SK-N-DZ (cell line): ENCODE results near the gene PLPP3. TPM values are rescaled to one million over a fixed set of nuclear protein-coding genes. Genes with fewer than 3 reads are reported as not detected.
"Not testable (repeated sequence)": the region's sequence is repeated elsewhere in the genome, so short reads cannot be mapped to it uniquely, and the experiment has no call there.

Experiments used
- DNase-seq: peaks from one replicate; pipeline ENCODE4 v3.0.0-alpha.2; 2015; ENCODE audit warnings: low spot score
- polyA plus RNA-seq, 2 experiments: library from polyadenylated mRNA; depleted of rRNA; stranded (reverse); fragments of >200 nt; gene quantifications; 2 replicates each; pipeline ENCODE4 v1.2.3, GENCODE V29; 2014

The PLPP3 gene
- 4.7 and 5.0 TPM in 2 replicates for polyA plus RNA-seq (2014; cell fraction: cytosol; rRNA removed)
- 2.2 and 2.4 TPM in 2 replicates for polyA plus RNA-seq (2014; cell fraction: nucleus; rRNA removed)

DNA sequence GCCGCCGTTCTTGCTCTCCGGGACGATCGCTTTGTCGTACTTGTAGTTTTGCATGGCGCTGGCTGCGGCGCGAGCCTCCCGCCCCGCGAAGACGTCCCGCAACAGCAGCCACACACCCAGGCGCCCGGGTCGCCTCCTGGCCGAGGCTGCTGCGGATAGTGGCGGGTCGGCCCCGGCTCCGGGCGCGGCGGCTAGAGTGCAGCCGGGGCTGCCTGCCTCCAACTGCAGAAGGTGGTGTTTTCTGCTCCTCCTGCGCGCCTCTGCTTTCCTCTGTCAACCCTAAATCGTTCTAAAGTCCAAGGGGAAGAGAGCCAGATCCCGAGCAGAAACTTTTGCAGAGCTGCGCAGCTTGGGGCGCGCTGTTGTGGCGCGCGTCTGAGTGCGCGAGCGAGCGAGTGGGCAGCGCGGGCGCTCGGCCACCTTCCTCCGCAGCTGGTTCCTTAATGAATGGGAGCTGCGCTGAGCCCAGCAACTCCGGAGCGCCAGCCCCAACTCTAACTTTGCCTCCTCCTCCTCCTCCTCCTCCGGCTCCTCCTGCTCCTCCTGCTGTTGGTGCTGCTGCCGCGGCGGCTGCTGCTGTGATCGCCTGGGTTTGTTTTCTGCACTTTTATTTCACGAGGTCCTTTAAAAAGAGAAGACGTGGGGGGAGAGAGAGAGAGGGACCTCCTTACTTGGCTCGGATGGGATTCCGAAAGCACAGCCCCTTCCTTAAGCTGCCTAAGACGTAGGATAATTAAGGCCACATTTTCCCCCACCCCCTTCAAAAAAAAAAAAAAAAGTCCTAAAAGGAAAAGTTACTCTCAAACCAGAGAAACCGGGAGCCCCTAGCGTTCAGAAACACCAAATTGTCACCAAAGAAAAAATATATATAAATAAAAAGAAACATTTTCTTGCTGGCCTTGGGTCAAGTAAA lies at the start of gene PLPP3:
TSS of gene PLPP3 (minus strand) at position 601 of the 913 bp plus-strand sequence. CDS start at position 54, 547 bp downstream.
- DNase-seq = peak; percentile 78

DNA sequence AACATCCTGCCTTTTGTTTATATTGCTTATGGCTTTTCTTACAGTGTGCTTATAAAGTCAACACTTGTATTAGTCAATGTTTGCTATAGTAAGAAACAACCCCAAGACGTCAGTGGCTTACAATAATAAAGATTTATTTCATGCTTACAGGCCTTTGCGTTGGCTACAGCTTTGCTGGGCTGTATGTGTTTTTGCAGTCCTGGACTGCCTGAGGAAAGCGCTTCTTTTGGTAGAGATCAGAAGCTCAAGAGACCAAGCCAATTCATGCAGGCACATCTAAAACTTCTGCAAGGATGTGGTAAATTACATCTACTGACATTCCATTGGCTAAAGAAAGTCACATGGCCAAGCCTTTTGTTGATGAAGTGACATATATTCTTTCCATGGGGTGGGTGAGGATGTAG lies 48.3 kb upstream of the PLPP3 start:
- no peak for DNase-seq

DNA sequence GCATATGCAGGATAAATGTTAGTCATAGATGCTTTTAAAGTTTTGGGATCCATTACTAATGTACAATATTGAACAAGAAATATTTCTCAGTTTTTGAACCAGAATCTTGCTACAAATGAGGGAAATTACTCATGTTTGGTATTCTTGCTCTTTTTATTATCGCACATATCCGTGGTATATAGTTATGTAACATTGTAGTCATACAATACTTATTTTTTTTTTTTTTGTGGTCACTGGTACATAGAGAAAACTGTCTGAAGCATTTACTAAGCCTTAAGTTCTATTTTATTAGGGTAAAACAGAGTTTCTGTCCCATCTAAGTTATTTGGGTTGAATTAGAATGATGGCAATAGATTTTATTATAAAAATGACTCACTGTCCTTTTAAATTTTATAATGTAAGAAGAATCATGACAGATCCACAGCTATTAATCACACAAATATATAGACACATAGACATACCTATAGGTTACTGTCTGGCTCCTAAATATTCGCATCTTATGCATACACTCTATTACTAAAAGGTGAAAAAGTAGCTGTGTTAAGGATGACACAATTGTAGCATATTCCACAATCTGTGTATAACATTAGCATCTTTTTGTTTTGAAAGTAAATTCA lies 47.8 kb upstream of the PLPP3 start:
- no peak for DNase-seq

DNA sequence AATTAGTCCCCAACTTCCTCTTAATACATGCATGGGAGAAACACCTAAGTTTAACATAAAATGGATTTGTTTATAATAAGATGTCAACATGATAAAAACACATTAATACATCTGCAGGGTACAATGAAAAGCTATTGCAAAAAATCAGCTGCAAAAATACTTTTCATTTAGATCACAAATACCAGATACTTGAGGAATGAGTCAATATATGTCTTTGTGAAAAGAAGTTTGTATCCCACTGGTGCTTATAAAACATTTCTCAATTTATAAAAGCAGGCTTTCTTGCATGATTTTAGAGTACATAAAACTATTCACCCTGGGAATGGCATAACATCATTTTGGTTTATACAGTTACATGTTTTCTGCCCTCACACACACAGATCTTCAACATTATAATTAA lies 47.2 kb upstream of the PLPP3 start:
- DNase-seq = no peak

DNA sequence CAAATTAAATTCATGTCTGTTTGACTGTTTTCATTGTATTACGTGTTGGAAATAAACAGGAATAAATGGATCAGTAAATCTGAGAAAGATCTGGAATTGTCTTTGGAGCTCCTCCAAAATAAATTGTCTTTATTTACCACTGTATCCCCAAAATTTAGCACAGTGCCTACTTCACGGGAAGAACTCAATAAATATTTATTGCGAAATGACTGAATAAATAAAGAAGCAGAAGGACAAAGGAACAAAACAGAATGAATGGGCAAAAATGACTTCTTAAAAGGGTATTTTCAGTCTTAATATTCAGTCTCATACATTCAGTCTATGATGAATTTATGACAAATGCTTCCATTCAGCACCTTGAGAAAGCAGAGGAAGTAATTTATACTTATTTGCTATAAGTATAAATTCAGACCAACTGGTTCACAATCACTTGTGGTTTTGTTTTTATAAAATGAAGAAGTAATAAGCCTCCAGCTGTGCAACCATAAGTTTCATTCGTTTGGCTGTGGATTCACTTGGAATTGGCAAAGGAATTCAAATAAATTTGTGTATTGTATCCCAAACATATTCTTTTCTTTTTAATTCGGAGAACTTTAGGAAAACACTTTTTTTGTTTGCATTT lies 46.6 kb upstream of the PLPP3 start:
- DNase-seq = no peak

DNA sequence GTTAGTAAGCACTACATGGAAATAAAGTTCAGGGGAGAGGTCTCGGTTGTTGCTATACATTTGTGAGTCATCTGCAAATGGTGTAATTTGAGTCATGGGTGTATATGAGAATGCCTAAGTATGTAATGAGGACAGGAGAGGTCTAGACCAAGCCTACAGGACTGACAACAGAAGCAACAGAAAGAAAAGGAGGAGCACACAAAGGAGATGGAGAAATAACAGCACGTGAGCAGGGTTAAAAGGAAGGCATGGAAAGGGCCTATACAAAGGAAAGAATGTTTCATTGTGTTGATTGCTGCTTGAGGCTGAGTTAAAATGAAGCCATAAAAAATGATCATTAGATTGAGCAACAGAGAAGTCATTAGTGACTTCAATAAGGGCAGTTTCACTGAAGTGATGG lies 37.8 kb upstream of the PLPP3 start:
- no peak for DNase-seq

DNA sequence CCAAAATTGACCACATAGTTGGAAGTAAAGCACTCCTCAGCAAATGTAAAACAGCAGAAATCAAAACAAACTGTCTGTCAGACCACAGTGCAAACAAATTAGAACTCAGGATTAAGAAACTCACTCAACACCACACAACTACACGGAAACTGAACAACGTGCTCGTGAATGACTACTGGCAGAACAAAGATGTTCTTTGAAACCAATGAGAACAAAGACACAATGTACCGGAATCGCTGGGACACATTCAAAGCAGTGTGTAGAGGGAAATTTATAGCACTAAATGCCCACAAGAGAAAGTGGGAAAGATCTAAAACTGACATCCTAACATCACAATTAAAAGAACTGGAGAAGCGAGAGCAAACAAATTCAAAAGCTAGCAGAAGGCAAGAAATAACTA lies 31.4 kb upstream of the PLPP3 start:
- DNase-seq = not testable (repeated sequence)

DNA sequence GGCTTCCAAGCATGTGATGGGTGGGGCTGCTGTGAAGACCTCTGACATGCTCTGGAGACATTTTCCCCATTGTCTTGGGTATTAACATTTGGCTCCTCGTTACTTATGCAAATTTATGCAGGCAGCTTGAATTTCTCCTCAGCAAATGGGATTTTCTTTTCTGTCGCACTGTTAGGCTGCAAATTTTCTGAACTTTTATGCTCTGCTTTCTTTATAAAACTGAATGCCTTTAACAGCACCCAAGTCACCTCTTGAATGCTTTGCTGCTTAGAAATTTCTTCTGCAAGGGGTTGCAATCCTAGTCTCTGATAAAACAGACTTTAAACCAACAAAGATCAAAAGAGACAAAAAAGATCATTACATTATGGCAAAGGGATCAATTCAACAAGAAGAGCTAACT lies 30.7 kb upstream of the PLPP3 start:
- not testable (repeated sequence) for DNase-seq

DNA sequence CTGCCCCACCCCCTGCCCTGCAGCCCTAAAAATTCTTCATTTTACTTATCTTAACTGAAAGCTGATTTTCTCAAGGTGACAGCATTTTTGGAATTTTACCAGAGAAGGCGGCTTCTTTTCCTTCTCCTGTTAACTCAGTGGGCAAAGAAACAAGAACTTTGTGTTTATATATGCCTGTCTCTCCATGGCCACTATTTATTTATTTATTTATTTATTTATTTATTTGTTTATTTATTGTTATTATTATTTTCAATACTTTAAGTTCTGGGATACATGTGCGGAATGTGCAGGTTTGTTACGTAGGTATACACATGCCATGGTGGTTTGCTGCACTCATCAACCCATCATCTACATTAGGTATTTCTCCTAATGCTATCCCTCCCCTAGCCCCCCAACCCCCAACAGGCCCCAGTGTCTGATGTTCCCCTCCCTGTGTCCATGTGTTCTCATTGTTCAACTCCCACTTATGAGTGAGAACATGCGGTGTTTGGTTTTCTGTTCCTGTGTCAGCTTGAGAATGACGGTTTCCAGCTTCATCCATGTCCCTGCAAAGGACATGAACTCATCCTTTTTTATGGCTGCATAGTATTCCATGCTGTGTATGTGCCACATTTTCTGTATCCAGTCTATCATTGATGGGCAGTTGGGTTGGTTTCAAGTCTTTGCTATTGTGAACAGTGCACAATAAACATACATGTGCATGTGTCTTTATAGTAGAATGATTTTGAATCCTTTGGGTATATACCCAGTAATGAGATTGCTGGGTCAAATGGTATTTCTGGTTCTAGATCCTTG lies 16.2 kb upstream of the PLPP3 start:
- DNase-seq = not testable (repeated sequence)

DNA sequence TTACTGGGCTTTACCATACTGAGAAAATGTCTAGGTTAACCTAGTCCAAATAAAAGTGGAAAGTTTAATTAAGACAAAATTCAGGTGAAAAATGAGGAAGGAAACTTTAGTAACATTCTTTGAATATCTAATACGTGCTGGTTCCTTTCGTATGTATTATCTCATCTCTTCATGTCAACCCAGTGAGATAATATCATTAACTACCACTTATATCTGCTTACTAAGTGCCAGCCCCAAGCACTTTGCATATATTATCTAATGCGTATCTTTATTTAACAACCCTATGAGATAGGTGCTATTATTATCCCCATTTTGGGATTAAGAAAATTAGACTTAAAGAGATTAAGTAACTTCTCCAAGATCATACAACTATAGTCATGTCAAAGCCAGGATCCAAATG lies 12.5 kb upstream of the PLPP3 start:
- no peak for DNase-seq

DNA sequence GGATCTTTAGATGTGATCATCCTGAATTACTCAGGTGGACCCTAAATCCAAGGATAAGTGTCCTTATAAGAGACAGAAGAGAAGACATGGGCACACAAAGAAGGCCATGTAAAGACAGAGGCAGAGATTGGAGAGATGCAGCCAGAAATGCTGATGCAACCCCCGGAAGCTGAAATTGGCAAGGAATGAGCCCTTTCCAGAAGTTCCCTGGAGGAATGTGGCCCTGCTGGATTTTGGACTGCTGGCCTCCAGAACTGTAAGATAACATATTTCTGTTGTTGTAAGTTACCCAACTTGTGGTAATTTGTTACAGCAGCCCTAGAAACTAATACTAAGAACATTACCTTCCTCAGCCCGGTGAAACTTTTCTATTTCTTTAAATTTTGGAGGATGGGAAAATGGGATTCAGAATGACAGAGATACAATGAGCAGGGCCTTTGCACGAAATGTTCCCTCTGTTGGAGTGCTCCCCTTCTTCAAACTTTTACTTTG lies 11.2 kb upstream of the PLPP3 start:
- DNase-seq = no peak

DNA sequence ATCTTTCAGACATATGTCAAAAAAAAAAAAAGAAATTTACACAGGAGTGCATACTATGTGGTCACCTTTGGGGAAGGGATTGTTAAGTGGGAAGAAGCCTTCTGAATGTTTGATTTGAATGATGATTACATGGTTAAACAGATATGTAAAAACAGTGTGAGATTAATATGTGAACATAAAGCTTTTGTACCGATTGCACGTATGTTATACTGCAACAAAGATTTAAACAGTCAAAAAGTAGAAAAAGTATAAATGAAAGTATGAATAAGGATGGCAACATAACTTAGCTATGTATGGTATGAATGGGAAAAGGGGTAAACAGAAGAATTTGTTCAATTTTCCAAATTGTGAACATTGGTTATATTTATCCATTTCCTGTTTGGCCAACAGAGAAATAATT lies 10.0 kb upstream of the PLPP3 start:
- DNase-seq = no peak

DNA sequence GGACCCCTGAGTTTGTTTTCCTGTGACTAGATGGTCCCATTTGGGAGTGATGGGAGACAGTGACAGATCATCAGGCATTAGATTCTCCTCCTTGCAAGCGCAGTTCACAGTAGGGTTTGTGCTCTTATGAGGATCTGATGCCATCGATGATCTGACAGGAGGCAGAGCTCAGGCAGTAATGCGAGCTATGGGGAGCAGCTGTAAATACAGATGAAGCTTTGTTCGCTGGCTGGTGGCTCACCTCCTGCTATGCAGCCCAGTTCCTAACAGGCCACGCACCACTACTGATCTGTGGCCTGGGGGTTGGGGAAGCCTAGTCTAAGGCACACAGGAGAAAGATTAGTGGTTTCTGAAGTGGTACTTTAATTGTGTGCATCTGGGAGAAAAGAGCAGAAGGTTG lies 7.1 kb upstream of the PLPP3 start:
- no peak for DNase-seq

DNA sequence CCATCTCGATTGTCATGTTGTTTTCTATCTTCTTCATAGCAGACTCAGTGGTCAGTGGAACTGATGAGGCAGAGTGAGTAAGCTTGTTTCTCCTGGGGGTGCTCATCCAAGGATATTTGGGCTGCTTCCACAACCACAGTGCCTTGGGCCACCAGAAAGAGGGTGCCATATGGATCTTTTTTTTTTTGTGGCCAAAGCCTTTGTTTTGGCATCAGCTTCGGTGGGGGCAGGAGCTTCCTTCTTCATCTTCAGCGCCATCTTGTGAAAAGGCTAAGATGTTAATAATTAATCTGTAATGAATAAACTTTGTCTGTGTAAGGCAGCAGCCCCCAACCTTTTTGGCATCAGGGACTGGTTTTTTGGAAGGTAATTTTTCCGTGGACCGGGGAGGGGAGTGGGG lies 6.6 kb upstream of the PLPP3 start:
- DNase-seq = no peak

DNA sequence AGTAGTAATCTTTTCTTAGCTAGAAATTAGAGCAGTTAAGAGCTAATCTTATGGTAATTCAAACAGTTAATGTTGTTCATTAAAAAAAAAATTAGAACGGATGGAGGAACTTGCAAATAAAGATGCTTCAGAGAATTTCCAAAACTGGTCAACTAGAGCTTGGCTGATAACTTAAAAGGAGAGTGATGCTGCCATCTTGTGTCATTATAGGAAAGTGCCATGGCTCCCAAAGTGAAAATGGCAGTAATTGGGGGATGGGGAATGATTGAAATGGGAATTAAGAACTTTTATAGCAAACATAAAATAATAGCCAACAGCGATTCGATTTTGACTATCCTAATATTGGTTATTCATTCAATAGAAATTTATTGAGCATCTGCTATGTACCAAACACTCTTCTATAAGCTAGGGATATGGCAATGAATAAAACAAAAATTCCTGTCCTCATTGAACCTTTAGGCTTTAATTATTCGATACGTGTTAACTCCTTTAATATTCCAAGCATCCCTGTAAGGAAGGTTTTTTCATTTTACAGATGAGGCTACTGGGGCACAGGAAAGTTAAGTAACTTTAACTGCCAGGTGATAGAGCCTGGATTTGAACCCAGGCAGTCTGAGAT lies 5.7 kb upstream of the PLPP3 start:
- peak; percentile 46 for DNase-seq

DNA sequence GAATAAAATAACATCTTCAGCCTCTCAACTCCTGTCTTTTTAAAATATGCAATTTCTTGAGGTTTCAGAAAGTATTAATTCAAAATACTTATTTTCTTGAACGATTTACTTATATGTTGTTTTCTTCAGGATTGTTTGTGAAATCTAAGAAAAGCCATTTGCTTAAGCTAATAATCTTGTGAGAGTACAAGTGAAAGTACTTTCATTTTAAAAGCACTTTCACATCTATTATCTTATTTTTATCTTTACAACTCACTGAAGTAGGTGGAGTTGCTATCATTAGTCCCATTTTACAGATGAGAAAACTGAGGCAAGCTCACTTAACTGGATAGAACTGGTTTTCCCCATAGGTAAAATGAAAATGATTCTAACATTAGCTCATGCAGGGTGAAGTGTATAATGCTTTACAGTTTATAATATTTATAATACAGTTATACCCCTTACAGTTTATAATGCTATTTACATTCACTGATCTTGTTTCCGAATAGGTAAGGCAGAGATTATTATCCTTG lies 4.7 kb upstream of the PLPP3 start:
- DNase-seq = no peak

DNA sequence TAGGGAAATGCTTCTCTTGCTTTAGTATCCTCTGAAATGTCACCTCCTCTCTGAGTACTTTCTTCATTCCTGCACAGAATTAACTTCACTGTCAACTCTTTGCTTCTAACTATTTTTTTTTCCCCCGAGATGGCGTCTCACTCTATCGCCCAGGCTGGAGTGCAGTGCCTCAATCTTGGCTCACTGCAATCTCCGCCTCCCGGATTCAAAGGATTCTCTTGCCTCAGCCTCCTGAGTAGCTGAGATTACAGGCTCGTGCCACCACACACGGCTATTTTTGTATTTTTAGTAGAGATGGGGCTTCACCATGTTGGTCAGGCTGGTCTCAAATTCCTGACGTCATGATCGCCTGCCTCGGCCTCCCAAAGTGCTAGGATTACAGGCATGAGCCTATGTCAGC lies 1.4 kb upstream of the PLPP3 start:
- DNase-seq = no peak

DNA sequence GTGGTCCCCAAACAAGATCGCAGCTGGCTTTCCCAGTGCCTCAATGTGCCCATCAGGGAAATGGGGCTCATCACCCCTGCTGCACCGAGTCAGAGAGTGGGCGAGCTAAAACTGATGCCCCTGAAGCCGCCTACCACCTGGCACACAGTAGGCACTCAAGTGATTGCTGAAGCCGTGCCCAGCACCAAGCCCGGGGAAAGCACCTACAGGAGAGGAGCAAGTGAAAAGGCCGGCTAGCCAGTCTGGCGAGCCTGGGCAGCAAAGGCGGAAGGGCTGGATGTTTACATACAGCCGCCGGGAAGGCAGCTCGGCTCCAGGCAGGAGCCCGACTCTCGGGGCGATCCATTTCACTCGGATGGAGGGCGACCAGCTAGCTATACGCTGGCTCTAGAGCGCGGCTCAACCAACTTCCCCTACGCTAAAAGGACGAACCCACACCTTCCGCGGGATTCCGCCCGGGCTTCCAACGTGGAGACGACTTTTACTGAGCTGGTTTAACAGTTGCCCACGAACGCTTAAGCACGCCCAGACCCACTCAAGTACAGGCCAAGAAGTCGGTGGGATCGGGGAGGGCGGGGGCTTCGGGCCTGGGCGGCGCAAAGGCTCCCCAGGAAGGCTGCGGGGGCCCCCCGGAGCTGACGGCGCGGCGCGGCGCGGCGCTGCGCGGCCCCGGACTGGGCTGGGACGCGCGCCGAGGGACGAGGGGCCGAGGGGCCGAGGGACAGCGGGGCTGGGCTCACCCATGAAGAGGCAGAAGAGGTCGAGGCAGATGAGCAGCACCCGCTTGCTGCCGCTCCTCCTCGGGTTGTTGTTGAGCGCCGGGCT lies 1.0 kb downstream of the PLPP3 start:
- peak; percentile 45 for DNase-seq

DNA sequence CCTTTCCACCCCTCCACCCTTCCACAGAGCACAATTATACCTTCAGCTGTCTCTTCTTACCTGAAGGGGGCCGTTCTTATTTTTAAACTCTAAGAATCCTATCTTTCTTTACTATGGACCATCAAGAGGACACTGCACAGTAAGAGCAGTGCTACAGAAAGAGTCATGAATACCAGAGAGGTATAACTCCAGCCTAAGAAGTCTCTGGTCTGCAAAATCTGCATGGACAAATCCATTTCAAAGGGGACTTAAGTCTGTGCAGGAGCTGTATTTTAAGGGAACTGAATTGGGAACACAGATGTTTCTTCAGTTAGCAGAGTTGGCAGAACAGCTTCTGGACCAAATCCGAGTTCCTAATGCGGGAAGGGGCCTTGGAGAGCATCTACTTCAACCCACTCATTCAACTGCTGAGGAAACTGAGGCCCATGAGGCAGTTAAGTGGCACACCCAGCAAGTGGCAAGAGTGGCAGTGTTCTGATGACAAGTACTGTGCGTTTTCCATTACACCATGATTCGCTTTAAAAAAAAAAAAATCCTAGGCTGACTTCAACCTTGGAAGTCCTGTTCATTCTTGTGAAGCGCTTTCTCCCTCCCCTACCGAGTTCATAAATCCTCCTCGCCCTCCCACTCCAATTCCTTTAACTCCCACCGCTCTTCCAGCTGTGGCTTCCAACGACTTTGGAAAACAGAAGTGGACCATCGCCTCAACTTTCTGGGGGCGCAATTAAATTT lies 1.8 kb downstream of the PLPP3 start:
- no peak for DNase-seq
